Measurements from ENCODE around the gene CCDC9.

GRCh38 chr19:47230921-47231214, 25.5 kb upstream of the CCDC9 start, which contains the start of gene BBC3:
- TF ChIP-seq TAF1 (IDR thresholded peaks at IDR 0.05; ENCODE audit: low read depth) (no peak), TEAD4 (IDR thresholded peaks at IDR 0.05) (no peak), NFIC (IDR thresholded peaks at IDR 0.05) (no peak), MAX (IDR thresholded peaks at IDR 0.05) (no peak; the same call in 1 of the 2 replicates), CREB1 (IDR thresholded peaks at IDR 0.05; ENCODE audit: low read depth) (no peak), EP300 (IDR thresholded peaks at IDR 0.05; ENCODE audit: borderline replicate concordance) (no peak), EGR1 (IDR thresholded peaks at IDR 0.05) (no peak), CEBPB (IDR thresholded peaks at IDR 0.05) (no peak), YY1 (IDR thresholded peaks at IDR 0.05; ENCODE audit: low read depth) (no peak), RAD21 (IDR thresholded peaks at IDR 0.05; ENCODE audit: low read depth) (no peak)
